ENCODE results near the gene SLC25A22. TPM values are rescaled to one million over a fixed set of nuclear protein-coding genes. Genes with fewer than 3 reads are reported as not detected.

The SLC25A22 gene
- total RNA-seq, 2 experiments from 2014 or later, result 33.3 to 36.7 TPM

GRCh38 chr11:769887-770641 lies 28.0 kb downstream of the SLC25A22 start:
- Mint-ChIP-seq H3K4me3 (no peak overlapping the region), H3K27me3 (no peaks in the 10 kb centered on the region), H3K4me1 (ENCODE audit: low read depth) (peaks cover 10% of the 10 kb centered on the region), H3K27ac (no peak overlapping the region), H3K9me3 (no peaks in the 10 kb centered on the region), H3K36me3 (ENCODE audit: low read depth) (peaks cover 24% of the 10 kb centered on the region)
- POLR2A ChIA-PET, result interaction anchor here (0.7 to 1.5 kb wide), 3 partner anchors 20 to 36 kb away, joined by 3 to 4 read pairs (median 3); partner anchors contain the start of gene CEND1
- no peak for TF ChIP-seq CTCF (IDR thresholded peaks at IDR 0.05)
- DNase-seq (no peak), ATAC-seq (no peak)
- CTCF ChIA-PET, result no interaction called here
- intact Hi-C loops (cut with micrococcal nuclease), result no loop called here

GRCh38 chr11:767238-767637 lies 30.8 kb downstream of the SLC25A22 start:
- ChIA-PET CTCF (interaction anchor here (1.4 kb wide), 1 partner anchor 213 kb away, joined by 3 read pairs; no protein-coding TSS in a partner anchor), POLR2A (interaction anchor here (1.1 to 2.9 kb wide), 2 partner anchors 8 to 9 kb away, joined by 3 to 9 read pairs; no protein-coding TSS in a partner anchor)
- DNase-seq (no peak), ATAC-seq (no peak)
- Mint-ChIP-seq H3K27me3 (no peaks in the 10 kb centered on the region), H3K4me1 (ENCODE audit: low read depth) (peaks cover 8% of the 10 kb centered on the region), H3K9me3 (no peaks in the 10 kb centered on the region), H3K4me3 (no peak overlapping the region), H3K27ac (no peak overlapping the region), H3K36me3 (ENCODE audit: low read depth) (peaks cover 29% of the 10 kb centered on the region)
- intact Hi-C loops (cut with micrococcal nuclease), result no loop called here
- TF ChIP-seq CTCF (IDR thresholded peaks at IDR 0.05), result no peak

DNA sequence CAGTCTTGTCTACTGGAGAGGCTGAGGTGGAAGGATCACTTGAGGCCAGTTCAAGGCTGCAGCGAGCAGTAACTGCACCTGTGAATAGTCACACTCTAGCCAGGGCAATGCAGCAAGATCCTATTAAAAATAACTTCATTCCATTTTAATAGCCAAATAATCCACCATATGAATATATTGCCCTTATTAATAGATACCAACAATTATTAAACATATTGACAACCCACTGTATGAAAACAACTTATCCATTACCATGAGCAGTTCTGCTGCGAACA lies 31.2 kb downstream of the SLC25A22 start:
- H3K4me3 Mint-ChIP-seq, result no peak overlapping the region
- peaks cover 31% of the 10 kb centered on the region for H3K36me3 Mint-ChIP-seq (ENCODE audit: low read depth)
- no peak for TF ChIP-seq CTCF (IDR thresholded peaks at IDR 0.05)
- no peaks in the 10 kb centered on the region for H3K9me3 Mint-ChIP-seq
- DNase-seq (no peak), ATAC-seq (no peak)
- ChIA-PET POLR2A (interaction anchor here (1.1 to 2.9 kb wide), 3 partner anchors 8 to 10 kb away, joined by 3 to 9 read pairs (median 5); no protein-coding TSS in a partner anchor), CTCF (interaction anchor here (1.4 to 1.5 kb wide), 3 partner anchors 39 to 212 kb away, joined by 3 to 7 read pairs (median 5); no protein-coding TSS in a partner anchor)
- intact Hi-C loops (cut with micrococcal nuclease), result no loop called here
- no peak overlapping the region for H3K27ac Mint-ChIP-seq
- H3K4me1 Mint-ChIP-seq (ENCODE audit: low read depth), result peaks cover 8% of the 10 kb centered on the region
- H3K27me3 Mint-ChIP-seq, result no peaks in the 10 kb centered on the region

- no peak overlapping the region for H3K4me3 Mint-ChIP-seq
- DNase-seq, result no peak
- ATAC-seq, result no peak
- ChIA-PET CTCF (interaction anchor here (1.0 to 1.5 kb wide), 7 partner anchors 9 to 212 kb away, joined by 3 to 7 read pairs (median 4); no protein-coding TSS in a partner anchor), POLR2A (interaction anchor here (1.1 to 2.9 kb wide), 3 partner anchors 8 to 10 kb away, joined by 3 to 9 read pairs (median 5); no protein-coding TSS in a partner anchor)
- intact Hi-C loops (cut with micrococcal nuclease), result no loop called here
- peaks cover 31% of the 10 kb centered on the region for H3K36me3 Mint-ChIP-seq (ENCODE audit: low read depth)
- peak overlapping the region; percentile 24 for H3K27ac Mint-ChIP-seq
- H3K4me1 Mint-ChIP-seq (ENCODE audit: low read depth), result peaks cover 8% of the 10 kb centered on the region
- no peak for TF ChIP-seq CTCF (IDR thresholded peaks at IDR 0.05)
- H3K27me3 Mint-ChIP-seq, result no peaks in the 10 kb centered on the region
- H3K9me3 Mint-ChIP-seq, result no peaks in the 10 kb centered on the region
Measured at GRCh38 chr11:766106-766935, 31.8 kb downstream of the SLC25A22 start.

Measured in activated CD8-positive, alpha-beta T cell treated with anti-CD3 and anti-CD28 coated beads for 36 hours (primary cell).